Activated naive CD4-positive, alpha-beta T cell treated with anti-CD3 and anti-CD28 coated beads, Interleukin-2, amount 50 U/mL, for 16 hours (primary cell): ENCODE data around the gene WAC.

ENCODE experiments used
- DNase-seq: peaks from one replicate; pipeline ENCODE4 v3.0.0-alpha.2; 2020

Gene WAC

DNA sequence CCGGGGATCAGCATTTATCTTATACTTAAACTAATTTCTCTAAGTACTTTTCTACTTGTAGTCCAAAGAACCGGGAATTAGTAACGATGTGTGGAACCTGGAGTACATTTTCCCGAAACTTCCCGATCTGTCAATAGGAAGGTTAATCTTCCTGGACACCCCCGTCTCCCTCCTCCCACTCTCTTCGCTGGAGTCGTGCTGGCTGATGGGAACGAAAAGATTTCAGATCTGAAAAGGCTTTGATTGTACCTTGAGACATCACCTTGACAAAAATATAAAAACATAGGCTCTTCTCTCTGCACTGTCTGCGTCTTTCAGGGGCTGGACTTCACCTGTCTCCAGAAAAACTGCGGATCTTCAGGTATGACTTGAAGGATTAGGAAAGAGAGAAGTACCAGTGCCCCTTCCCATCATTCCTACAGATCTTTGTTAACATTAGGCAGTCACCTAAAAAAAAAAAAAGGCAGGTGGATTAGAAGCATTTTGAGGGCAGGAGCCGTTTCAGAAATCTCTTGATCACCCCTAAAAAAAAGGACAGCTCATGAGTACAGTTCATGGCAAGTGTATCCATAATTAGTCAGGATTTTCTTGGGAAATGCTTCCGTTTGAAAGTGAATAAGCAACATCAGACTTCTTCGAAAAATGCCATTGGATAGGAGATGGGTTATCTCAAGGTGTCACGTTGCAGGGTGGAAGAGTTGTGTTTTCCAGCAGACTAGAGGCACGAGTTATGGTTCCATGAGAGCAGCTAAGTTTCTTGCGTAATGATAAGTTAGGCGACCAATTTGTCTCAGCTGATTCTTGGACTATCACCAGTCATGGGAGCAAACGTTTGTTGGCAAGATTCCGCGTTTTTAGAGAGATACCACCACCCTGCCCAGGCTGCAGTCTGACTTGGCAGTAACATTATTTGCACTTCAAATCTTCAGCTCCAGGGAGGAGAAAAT lies 136.6 kb downstream of the WAC start:
- no peak for DNase-seq
